Hematopoietic multipotent progenitor cell treated with erythropoietin and hydrocortisone succinate and interleukin-3 and kit ligand, for 6 days (in vitro differentiated cells): Measurements from ENCODE around the gene RAB2B.

Source experiments
- DNase-seq: peaks from one replicate; pipeline ENCODE4 v3.0.0-alpha.2; 2015

RAB2B gene

DNA sequence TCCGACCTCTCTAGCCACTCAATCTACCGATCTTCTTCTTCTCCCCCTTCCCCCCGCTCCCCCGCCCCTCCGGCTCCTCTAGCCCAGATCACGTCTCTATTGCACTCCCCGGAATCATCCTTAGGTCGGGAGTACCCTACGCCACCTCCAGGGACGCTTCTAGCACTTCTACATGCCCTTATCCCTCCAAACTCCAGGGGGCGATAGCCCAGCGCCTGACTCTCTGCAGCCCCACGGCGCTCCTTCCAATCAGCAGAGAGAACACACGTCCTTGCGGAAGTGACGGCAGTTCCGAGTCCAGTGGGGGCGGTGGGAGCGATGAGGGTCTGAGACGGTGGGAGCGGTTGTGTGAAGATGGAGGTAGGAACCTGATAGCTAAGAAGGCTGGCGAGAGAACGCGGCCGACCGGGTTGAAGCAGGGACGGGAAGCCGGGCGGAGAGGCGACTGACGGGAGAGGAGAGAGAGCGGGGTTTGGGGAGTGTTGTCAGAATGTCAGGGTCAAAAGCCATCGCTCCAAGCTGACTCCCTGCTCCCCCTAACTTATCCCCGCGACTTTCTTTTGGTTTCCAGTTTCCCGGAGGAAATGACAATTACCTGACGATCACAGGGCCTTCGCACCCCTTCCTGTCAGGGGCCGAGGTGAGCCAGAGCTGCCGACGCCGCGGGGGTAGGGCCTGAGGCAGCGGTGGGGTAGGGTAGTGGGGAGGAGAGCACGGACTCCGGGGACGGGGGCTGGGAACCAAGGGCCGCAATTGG lies at the start of gene RAB2B, which contains the start of gene TOX4:
RAB2B (minus strand) TSS at position 35 of the 757 bp plus-strand sequence. CDS start 87 bp downstream, outside the sequence.
TOX4 (plus strand) TSS at position 271 of the 757 bp plus-strand sequence; CDS start at position 355, 84 bp downstream.
- DNase-seq = peak; percentile 99

- peak; percentile 86 for DNase-seq
Measured at GRCh38 chr14:21525962-21526671, 49.4 kb upstream of the RAB2B start, which contains the start of gene SALL2. Gene SALL2 (minus strand): TSS chr14:21526346. CDS start chr14:21526127, 219 bp downstream.

- no peak for DNase-seq
Measured at GRCh38 chr14:21525571-21525961, 48.8 kb upstream of the RAB2B start.

- no peak for DNase-seq
Measured at GRCh38 chr14:21524575-21525490, 48.1 kb upstream of the RAB2B start.

GRCh38 chr14:21523203-21523602 lies 46.4 kb upstream of the RAB2B start:
- no peak for DNase-seq

DNA sequence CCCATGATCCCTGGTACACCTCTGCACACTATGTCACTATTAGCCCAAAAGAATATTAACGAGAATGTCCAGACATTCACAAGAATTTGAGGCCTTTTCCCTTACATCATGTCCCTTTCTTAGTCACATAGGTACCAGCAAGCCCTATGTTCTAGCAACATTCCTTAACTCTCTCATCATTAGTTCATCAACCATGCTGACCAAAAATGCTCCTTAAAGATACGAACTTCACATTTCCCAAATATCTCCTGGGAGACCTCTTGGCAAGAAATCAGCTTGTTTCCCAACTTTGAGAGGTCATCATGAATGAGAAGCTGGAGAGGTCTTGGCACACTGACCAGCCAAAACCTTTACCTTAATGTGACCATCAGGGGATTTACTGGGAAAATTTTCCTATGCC lies 44.7 kb upstream of the RAB2B start:
- no peak for DNase-seq

DNA sequence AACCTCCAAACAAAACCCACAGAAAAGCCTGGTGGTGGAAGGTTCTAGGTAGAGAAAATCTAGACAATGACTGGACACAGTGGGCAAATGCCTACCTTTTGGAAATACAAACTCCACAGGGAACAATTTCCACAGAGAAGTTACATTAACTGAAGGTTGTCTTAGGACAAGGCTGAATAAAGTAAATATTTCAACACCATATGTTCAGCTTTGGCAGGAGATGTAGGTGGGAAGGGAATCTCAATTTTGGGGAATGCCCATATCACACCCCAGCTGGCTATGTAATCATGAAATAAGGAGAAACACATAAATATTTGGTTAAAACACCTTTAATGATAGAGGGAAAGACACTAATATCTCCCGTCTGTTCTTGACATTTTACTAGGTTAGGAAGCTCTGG lies 44.0 kb upstream of the RAB2B start:
- DNase-seq = no peak

DNA sequence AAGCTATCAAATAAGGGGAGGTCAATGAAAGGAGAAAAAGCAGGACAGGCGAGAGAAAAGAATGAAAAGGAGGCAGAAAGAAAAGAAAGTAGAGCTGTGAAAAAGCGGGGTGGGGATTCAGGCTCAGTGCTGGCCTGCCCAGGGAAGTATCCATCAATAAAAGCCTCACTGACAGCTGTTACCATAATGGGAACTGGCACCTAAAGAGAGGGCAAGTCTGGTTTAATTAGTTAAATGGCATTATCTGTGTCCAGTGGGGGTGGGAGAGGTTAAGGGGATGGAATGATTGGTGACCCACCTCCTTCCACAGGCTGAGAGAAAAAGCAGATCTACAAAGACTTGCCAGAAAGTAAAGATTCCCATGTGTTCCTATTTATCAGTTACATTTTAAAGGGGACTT lies 42.0 kb upstream of the RAB2B start:
- DNase-seq = no peak

DNA sequence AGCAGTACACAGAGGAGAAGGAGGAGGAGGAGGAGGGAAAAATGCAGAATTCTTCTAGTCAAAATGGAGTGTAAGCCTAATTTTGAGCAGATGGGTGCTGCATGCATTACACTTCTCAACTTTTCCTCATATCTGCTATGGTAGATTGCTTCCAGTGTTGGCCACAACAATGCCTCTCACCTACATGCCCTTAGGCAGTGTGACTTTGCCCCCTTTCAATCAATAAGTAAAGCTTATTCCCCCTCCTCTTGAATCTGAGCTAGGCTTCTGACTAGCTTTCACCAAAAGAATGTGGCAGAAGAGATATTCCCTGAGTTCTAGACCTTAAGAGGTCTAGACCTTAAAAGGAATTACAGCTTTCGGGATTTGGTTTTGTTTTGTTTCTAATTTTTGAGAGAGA lies 37.6 kb upstream of the RAB2B start:
- no peak for DNase-seq

DNA sequence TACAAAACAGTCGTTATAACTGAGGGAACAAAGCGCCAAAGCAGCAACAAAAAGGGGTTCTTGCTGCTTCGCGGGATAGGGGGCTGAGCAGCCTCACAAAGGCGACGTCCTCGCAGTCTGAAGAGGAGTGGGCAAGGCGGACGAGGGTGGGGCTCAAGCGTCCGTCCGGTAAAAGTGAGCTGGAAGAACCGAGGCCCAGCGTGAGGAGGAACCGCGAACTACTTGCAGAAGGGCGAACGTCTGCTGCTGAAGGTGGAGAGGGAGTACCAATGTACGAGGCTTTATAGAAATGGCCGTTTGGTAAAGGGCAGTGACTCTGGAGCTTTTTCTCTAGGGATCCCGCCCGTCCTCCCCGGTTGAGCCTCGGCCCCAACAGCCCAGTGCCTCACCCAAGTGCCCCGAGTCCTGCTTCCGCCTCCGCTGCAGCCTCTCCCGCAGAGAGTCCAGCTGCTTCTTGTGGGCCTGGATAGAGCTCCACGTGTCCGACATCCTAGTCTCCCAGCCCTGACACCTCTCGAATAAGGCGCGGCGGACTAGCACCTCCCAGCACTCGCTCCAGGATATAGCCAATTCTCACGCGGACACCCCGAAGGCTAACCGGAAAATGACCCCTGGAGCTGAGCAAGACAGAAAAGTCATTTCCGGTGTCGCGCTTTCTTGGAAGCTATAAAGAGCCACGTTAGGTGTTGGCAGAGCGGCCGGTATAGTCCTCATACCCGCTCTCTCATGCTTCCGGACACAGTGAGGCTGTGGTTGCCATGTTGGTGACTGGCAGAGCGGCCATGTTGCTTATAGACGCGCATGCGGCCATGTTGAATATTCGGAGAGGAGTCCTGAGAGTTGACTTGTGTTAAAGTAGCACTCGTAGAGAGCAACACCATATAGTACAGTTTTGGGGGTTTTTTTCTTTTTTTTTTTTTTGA lies 34.2 kb upstream of the RAB2B start, which contains the start of gene METTL3:
METTL3 (minus strand) TSS at position 606 of the 923 bp plus-strand sequence; CDS start at position 489, 117 bp downstream.
- DNase-seq = peak; percentile 100

DNA sequence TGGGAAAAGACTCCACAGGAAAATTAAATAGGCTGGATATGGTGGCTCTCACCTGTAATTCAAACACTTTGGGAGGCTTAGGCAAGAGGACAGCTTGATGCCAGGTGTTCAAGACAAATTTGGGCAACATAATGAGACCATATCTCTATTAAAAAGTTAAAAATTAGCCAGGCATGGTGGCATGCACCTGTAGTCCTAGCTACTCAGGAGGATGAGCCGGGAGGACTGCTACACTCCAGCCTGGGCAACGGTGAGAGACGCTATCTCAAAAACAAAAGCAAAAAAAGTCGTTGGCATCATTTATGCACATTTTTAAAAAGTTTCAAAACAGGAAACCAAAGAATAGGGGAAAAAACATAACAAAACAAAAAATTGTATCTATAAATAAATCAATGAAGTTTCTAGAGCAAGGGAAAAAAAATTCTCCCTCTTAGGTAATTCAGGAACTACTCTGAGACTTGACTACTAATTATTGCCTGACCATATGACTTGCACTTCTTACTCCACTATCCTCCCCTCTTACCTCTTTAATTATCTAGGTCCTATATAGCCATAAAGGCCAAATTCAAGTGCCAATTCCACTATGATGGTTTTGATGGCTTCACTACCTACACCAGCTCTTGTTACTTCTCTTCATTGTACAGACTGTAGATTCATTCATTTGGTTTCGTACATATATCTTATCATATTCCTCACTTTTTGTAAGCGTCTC lies 32.8 kb upstream of the RAB2B start:
- DNase-seq = peak; percentile 23

DNA sequence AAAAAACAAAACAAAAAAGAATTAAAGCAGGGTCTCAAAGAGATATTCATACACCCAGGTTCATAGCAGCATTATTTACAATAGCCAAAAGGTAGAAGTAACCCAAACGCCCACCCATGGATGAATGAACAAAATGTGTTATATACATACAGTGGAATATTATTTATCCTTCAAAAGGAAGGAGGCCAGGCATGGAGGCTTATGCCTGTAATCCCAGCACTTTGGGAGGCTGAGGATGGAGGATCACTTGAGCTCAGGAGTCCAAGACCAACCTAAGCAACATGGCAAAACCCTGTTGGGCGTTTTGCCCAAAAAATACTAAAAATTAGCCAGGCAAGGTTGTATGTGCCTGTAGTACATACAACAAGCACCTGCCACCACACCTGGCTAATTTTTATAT lies 29.8 kb upstream of the RAB2B start:
- no peak for DNase-seq

- peak; percentile 29 for DNase-seq
Measured at GRCh38 chr14:21505012-21505553, 28.3 kb upstream of the RAB2B start.

GRCh38 chr14:21503376-21503775 lies 26.6 kb upstream of the RAB2B start:
- DNase-seq = no peak

DNA sequence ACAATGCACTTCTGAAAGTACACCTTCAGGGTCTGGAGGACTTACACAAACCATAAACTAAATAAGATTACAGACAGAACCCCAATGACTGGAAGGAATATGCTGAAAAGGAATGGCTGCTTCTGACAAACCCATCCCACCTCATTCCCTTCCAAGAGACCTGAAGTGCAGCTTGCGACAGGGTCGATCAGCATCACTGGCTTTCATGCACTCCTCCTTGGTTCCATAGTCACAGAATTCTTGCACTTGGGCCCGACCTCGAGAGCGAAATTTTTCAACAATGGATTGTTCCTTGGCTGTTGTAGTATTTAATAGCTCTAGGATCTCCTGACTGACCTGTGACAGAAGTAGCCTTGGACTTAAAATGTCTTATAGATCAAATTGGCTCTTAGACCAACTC lies 24.8 kb upstream of the RAB2B start:
- DNase-seq = no peak

DNA sequence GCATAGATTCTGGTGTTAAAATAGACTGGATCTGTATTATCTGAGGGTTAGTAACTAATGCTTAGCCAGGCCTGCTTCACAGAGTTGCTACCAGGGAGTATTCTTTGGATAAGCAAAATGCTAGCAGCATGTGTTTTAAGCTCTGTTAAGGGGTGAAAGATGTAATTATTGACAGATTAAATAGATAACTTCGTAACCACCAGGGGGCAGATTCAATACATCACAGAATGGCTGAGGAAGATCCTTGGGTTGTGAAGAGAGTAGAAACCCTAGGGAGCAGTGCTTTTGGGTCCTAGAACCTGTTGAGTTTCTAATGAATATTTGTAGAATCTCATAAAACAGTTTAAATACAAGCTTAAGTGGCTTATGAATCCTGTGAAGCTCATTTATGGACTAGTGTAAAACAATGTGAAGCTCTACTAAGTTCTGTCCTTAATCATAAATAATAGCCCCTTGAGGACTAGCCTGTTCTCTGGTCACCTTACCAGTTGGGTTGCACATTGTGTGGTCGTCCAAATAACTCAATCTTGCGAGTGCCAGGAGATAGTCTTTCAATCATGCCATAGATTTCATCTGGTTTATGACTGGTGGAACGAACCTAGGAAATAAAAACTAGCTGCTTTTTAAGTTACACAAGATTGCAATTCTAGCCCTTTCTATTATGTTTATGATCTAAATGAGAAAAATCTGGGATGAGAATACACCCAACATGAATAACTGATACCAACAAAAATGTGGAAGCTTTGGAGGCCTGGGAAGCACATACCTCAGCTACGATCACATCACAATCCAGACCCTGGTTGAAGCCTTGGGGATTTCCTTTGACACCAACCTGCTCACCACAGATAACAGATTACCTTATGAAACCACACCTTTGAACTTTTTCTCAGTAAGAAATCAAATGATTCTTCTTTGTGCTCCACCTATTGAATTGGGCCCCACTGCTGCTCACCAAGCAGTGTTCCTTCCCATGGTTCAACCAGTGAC lies 22.1 kb upstream of the RAB2B start:
- DNase-seq = peak; percentile 88

- DNase-seq = no peak
Measured at GRCh38 chr14:21496453-21496852, 19.7 kb upstream of the RAB2B start.

DNA sequence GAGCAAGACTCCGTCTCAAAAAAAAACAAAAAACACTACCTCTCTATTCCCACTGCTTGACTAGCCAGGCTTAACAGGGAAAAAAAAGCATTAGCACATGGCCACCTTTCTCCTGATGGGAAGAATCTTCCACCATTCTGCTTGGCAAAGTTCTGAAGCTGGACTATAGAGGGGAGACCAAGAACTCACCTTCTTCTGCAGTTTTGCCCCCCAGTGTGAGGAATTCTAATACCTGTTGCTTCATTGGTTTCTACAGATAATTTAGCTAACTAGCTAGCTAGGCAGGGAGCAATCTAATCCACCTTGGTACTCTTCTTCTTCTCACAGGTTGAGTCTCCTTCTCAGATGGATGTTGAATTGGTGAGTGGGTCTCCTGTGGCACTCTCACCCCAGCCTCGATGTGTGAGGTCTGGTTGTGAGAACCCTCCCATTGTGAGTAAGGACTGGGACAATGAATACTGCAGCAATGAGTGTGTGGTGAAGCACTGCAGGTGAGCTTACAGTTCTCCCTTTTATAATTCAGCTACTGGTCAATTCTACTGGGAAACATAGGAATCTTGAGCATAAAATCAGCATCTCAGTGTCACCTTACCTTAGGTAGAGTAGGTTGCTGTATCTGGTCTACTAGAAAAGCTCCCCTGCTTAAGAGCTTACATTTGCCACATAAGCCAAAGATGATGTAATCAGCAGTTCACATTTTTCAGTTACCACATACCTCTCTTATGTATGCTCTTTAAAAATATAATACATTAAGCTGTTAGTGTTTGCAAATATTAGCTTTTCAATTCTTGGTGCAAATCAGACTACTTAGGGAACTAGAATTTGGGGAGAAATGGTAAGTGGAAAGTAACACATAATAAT lies 18.4 kb upstream of the RAB2B start:
- no peak for DNase-seq
